NCI-H2196 treated with DMSO at 0.1 percent for 48 hours (cell line): Measurements from ENCODE around the gene GNS.
"Not testable (repeated sequence)": the region's sequence is repeated elsewhere in the genome, so short reads cannot be mapped to it uniquely, and the experiment has no call there.

Source experiments
- DNase-seq: peaks from one replicate; lab custom pipeline; 2025; ENCODE audit not compliant: unreplicated experiment; lab: John Stamatoyannopoulos, UW

Gene GNS

GRCh38 chr12:64700532-64700931 lies 58.7 kb downstream of the GNS start:
- no peak for DNase-seq

- no peak for DNase-seq
These were observed 59.6 kb downstream of the GNS start for GRCh38 chr12:64699504-64700115.

- DNase-seq = peak; percentile 18
These were observed 63.0 kb downstream of the GNS start for GRCh38 chr12:64696080-64696741.

- no peak for DNase-seq
These were observed 63.7 kb downstream of the GNS start for GRCh38 chr12:64695550-64695949.

GRCh38 chr12:64694130-64695040 lies 64.8 kb downstream of the GNS start:
- no peak for DNase-seq

- peak; percentile 78 for DNase-seq
These were observed 67.2 kb downstream of the GNS start for GRCh38 chr12:64691795-64692583.

- peak; percentile 76 for DNase-seq
These were observed 67.9 kb downstream of the GNS start for GRCh38 chr12:64691227-64691794.

GRCh38 chr12:64690236-64690635 lies 69.0 kb downstream of the GNS start:
- DNase-seq = not testable (repeated sequence)

- DNase-seq = no peak
These were observed 70.5 kb downstream of the GNS start for GRCh38 chr12:64688715-64689114.

- no peak for DNase-seq
These were observed 71.0 kb downstream of the GNS start for GRCh38 chr12:64688219-64688618.

GRCh38 chr12:64687816-64688215 lies 71.4 kb downstream of the GNS start:
- no peak for DNase-seq

GRCh38 chr12:64685605-64686004 lies 73.6 kb downstream of the GNS start:
- DNase-seq = no peak

- no peak for DNase-seq
These were observed 74.2 kb downstream of the GNS start for GRCh38 chr12:64685050-64685449.

- DNase-seq = no peak
These were observed 75.2 kb downstream of the GNS start for GRCh38 chr12:64683816-64684543.

GRCh38 chr12:64682572-64683277 lies 76.5 kb downstream of the GNS start:
- DNase-seq = no peak

- no peak for DNase-seq
These were observed 77.8 kb downstream of the GNS start for GRCh38 chr12:64681200-64682052.

GRCh38 chr12:64680235-64680634 lies 79.0 kb downstream of the GNS start:
- DNase-seq = no peak

GRCh38 chr12:64679487-64680001 lies 79.7 kb downstream of the GNS start:
- peak; percentile 59 for DNase-seq
